Globus pallidus (tissue), 1 donor: ENCODE measurements around the gene POLR2E.
"Not testable (repeated sequence)": the region's sequence is repeated elsewhere in the genome, so short reads cannot be mapped to it uniquely, and the experiment has no call there.

ENCODE experiments used
- DNase-seq: peaks from one replicate; pipeline ENCODE4 v3.0.0-alpha.2; 2015; ENCODE audit warnings: low spot score

Gene POLR2E

GRCh38 chr19:1125601-1126467 lies 30.7 kb upstream of the POLR2E start:
- DNase-seq: no peak

GRCh38 chr19:1123885-1124677 lies 28.9 kb upstream of the POLR2E start:
- no peak for DNase-seq

GRCh38 chr19:1123381-1123780 lies 28.2 kb upstream of the POLR2E start:
- DNase-seq: no peak

GRCh38 chr19:1122972-1123363 lies 27.8 kb upstream of the POLR2E start:
- DNase-seq: no peak

- no peak for DNase-seq
Observed at GRCh38 chr19:1122021-1122971, 27.1 kb upstream of the POLR2E start.

GRCh38 chr19:1121395-1121794 lies 26.2 kb upstream of the POLR2E start:
- DNase-seq: no peak

GRCh38 chr19:1119475-1120217 lies 24.5 kb upstream of the POLR2E start:
- DNase-seq: no peak

- no peak for DNase-seq
Observed at GRCh38 chr19:1118999-1119398, 23.8 kb upstream of the POLR2E start.

- DNase-seq: no peak
Observed at GRCh38 chr19:1117654-1118053, 22.5 kb upstream of the POLR2E start.

GRCh38 chr19:1116726-1117581 lies 21.8 kb upstream of the POLR2E start:
- DNase-seq: no peak

- no peak for DNase-seq
Observed at GRCh38 chr19:1115646-1116420, 20.7 kb upstream of the POLR2E start.

- not testable (repeated sequence) for DNase-seq
Observed at GRCh38 chr19:1114728-1115127, 19.6 kb upstream of the POLR2E start.

- no peak for DNase-seq
Observed at GRCh38 chr19:1113986-1114483, 18.9 kb upstream of the POLR2E start.

- peak; percentile 93 for DNase-seq
Observed at GRCh38 chr19:1113030-1113985, 18.1 kb upstream of the POLR2E start.

GRCh38 chr19:1112268-1113029 lies 17.3 kb upstream of the POLR2E start:
- DNase-seq: no peak

- DNase-seq: no peak
Observed at GRCh38 chr19:1111641-1112267, 16.6 kb upstream of the POLR2E start.
